Hematopoietic multipotent progenitor cell treated with erythropoietin and hydrocortisone succinate and interleukin-3 and kit ligand, for 15 days (in vitro differentiated cells): ENCODE measurements around the gene ATP4A.

ENCODE experiments used
- DNase-seq: peaks from one replicate; pipeline ENCODE4 v3.0.0-alpha.2; 2015; ENCODE audit warnings: low spot score

Gene ATP4A

GRCh38 chr19:35565016-35565856 is 1.8 kb upstream of the ATP4A start:
- no peak for DNase-seq

GRCh38 chr19:35562776-35563175 is 682 bp downstream of the ATP4A start:
- DNase-seq = no peak

- no peak for DNase-seq
These were observed 1.1 kb downstream of the ATP4A start for GRCh38 chr19:35562336-35562735.

GRCh38 chr19:35561436-35561835 is 2.0 kb downstream of the ATP4A start:
- DNase-seq = no peak

GRCh38 chr19:35560677-35561076 is 2.8 kb downstream of the ATP4A start:
- no peak for DNase-seq

- no peak for DNase-seq
These were observed 3.2 kb downstream of the ATP4A start for GRCh38 chr19:35560271-35560670.

- no peak for DNase-seq
These were observed 3.7 kb downstream of the ATP4A start for GRCh38 chr19:35559781-35560180.

GRCh38 chr19:35559281-35559659 is 4.2 kb downstream of the ATP4A start:
- DNase-seq = no peak

- no peak for DNase-seq
These were observed 4.8 kb downstream of the ATP4A start for GRCh38 chr19:35558400-35559280.

GRCh38 chr19:35557539-35558399 is 5.7 kb downstream of the ATP4A start:
- peak; percentile 49 for DNase-seq

GRCh38 chr19:35556846-35557538 is 6.5 kb downstream of the ATP4A start:
- DNase-seq = no peak

- no peak for DNase-seq
These were observed 7.3 kb downstream of the ATP4A start for GRCh38 chr19:35556025-35556590.

- DNase-seq = no peak
These were observed 8.0 kb downstream of the ATP4A start for GRCh38 chr19:35555301-35556005.

- DNase-seq = no peak
These were observed 9.4 kb downstream of the ATP4A start for GRCh38 chr19:35554076-35554475.

GRCh38 chr19:35553385-35554000 is 10.0 kb downstream of the ATP4A start:
- no peak for DNase-seq

GRCh38 chr19:35552534-35553384 is 10.7 kb downstream of the ATP4A start:
- no peak for DNase-seq

GRCh38 chr19:35551091-35551810 is 12.2 kb downstream of the ATP4A start:
- no peak for DNase-seq

GRCh38 chr19:35549879-35550523 is 13.5 kb downstream of the ATP4A start:
- DNase-seq = no peak
